Neural cell (in vitro differentiated cells): ENCODE data around the gene CYB5A. TPM values are rescaled to one million over a fixed set of nuclear protein-coding genes. Genes with fewer than 3 reads are reported as not detected.

Experiments
- H2AFZ ChIP-seq: fragments of 200-600, 300-800 bp; sonication (generic), shearing (Covaris generic); 2 replicates; pipeline ENCODE4 v1.6.0; 2014; ENCODE audit warnings: low read depth, mild to moderate bottlenecking, antibody characterized with exemption, low read length, moderate library complexity
- H3F3A ChIP-seq: fragments of 200-600 bp; shearing (Covaris generic); 2 replicates; pipeline ENCODE4 v1.6.1; 2016; ENCODE audit warnings: mild to moderate bottlenecking, moderate library complexity, mixed read lengths, antibody characterized with exemption, low read length; ENCODE audit not compliant: insufficient read depth, poor library complexity, severe bottlenecking
- H3K27ac ChIP-seq: fragments of 200-600, 300-800 bp; sonication (generic), shearing (Covaris generic); 2 replicates; pipeline ENCODE4 v1.5.1; 2014; ENCODE audit warnings: mild to moderate bottlenecking, low read length, moderate library complexity
- H3K27me3 ChIP-seq: fragments of 300-800, 200-600 bp; sonication (generic), shearing (Covaris generic); 2 replicates; pipeline ENCODE4 v1.6.0; 2014; ENCODE audit warnings: mild to moderate bottlenecking, low read depth, low read length, moderate library complexity; ENCODE audit not compliant: insufficient read depth
- H3K36me3 ChIP-seq: fragments of 300-800, 200-600 bp; sonication (generic), shearing (Covaris generic); 2 replicates; pipeline ENCODE4 v1.5.1; 2014; ENCODE audit warnings: mild to moderate bottlenecking, antibody characterized with exemption, low read length, moderate library complexity; ENCODE audit not compliant: insufficient read depth
- H3K4me2 ChIP-seq: fragments of 300-800, 200-600 bp; sonication (generic), shearing (Covaris generic); 2 replicates; pipeline ENCODE4 v1.6.0; 2014; ENCODE audit warnings: mild to moderate bottlenecking, low read length
- H3K4me3 ChIP-seq: fragments of 300-800, 200-600 bp; sonication (generic), shearing (Covaris generic); 2 replicates; pipeline ENCODE4 v1.5.1; 2014; ENCODE audit warnings: mild to moderate bottlenecking, low read length, moderate library complexity
- H3K79me2 ChIP-seq: fragments of 200-600 bp; shearing (Covaris generic); replicated peaks from 2 replicates; pipeline ENCODE4 v1.6.0; 2014; ENCODE audit warnings: mild to moderate bottlenecking, low read length, moderate library complexity; ENCODE audit not compliant: insufficient read depth
- H3K9ac ChIP-seq: fragments of 300-800, 200-600 bp; sonication (generic), shearing (Covaris generic); 2 replicates; pipeline ENCODE4 v1.6.1; 2016; ENCODE audit warnings: mild to moderate bottlenecking, low read length, mixed read lengths
- H3K9me2 ChIP-seq: fragments of 200-600 bp; shearing (Covaris generic); 2 replicates; pipeline ENCODE4 v1.6.1; 2016; ENCODE audit warnings: mild to moderate bottlenecking, low read length, mixed read lengths; ENCODE audit not compliant: insufficient read depth
- H3K9me3 ChIP-seq: fragments of 200-600, 300-800 bp; sonication (generic), shearing (Covaris generic); 2 replicates; pipeline ENCODE4 v1.6.1; 2016; ENCODE audit warnings: mild to moderate bottlenecking, mixed run types, low read length, moderate library complexity, mixed read lengths
- H4K20me1 ChIP-seq: fragments of 200-600 bp; shearing (Covaris generic); 2 replicates; pipeline ENCODE4 v1.6.1; 2016; ENCODE audit warnings: mild to moderate bottlenecking, mixed run types; ENCODE audit not compliant: insufficient read depth
- EP300 ChIP-seq: fragments of 450-650 bp; conservative IDR thresholded peaks from 2 replicates; pipeline ENCODE4 v1.6.1; 2014; ENCODE audit warnings: antibody characterized with exemption, mild to moderate bottlenecking, moderate library complexity; ENCODE audit not compliant: poor library complexity, severe bottlenecking
- EZH2 ChIP-seq: fragments of 200-600, 300-800 bp; shearing (Covaris generic), sonication (generic); IDR thresholded peaks from 2 replicates; pipeline ENCODE4 v1.6.1; 2014; ENCODE audit warnings: antibody characterized with exemption, low read length, borderline replicate concordance, mild to moderate bottlenecking; ENCODE audit not compliant: insufficient read depth, poor library complexity, severe bottlenecking
- MXI1 ChIP-seq: fragments of 450-650 bp; conservative IDR thresholded peaks from 2 replicates; pipeline ENCODE4 v1.6.1; 2014; ENCODE audit warnings: antibody characterized with exemption, mild to moderate bottlenecking; ENCODE audit not compliant: poor library complexity, severe bottlenecking
- POLR2AphosphoS5 ChIP-seq: IDR thresholded peaks from 2 replicates; pipeline ENCODE4 v1.6.1; 2012
- RAD21 ChIP-seq: fragments of 450-650 bp; conservative IDR thresholded peaks from 2 replicates; pipeline ENCODE4 v1.6.1; 2014; ENCODE audit warnings: antibody characterized with exemption, mild to moderate bottlenecking, moderate library complexity
- SMC3 ChIP-seq: fragments of 450-650 bp; conservative IDR thresholded peaks from 2 replicates; pipeline ENCODE4 v1.6.1; 2014; ENCODE audit warnings: antibody characterized with exemption, mild to moderate bottlenecking, moderate library complexity; ENCODE audit not compliant: poor library complexity
- TAF1 ChIP-seq: IDR thresholded peaks from 2 replicates; pipeline ENCODE4 v1.6.1; 2012; ENCODE audit warnings: low read depth
- polyA plus RNA-seq: library from polyadenylated mRNA; depleted of rRNA; stranded (reverse); fragments of >200 nt; gene quantifications from 2 replicates; pipeline ENCODE4 v1.2.3, GENCODE V29; 2014
- TF ChIP-seq, protein P1 (sequence below): fragments of 450-650 bp; IDR thresholded peaks from 2 replicates; pipeline ENCODE4 v1.5.1; 2014; ENCODE audit warnings: antibody characterized with exemption, mild to moderate bottlenecking, moderate library complexity; ENCODE audit not compliant: poor library complexity, severe bottlenecking
- TF ChIP-seq, protein P2 (sequence below): IDR thresholded peaks from 2 replicates; pipeline ENCODE4 v1.6.1; 2012; ENCODE audit warnings: borderline replicate concordance

The CYB5A gene
- polyA plus RNA-seq, 1 donor from 2014 or later: 35.4 TPM

DNA sequence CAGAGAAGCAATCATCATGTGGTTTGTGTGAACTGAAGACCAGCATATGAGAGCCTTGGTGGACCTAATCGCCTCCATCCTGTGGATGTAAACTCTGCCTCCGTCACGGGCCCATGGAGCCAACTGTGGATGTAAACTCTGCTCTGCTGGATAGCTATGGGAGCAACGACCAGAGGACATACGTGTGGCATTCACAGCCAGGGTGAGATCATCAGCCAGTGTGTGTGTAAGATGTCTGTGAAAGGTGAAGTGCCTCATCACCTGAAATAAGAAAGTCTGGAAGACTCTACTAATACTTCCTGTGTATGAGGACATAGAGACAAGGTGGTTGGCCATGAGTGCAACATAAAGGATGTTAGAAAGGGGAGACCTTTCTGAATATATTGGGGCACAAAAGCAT is 63.5 kb downstream of the CYB5A start:
- Histone ChIP-seq H3K36me3 (no peaks in the 10 kb centered on the region), H3K9ac (no peak overlapping the region), H3K79me2 (no peaks in the 10 kb centered on the region), H3K9me3 (no peaks in the 10 kb centered on the region), H3K27me3 (no peaks in the 10 kb centered on the region), H3K4me2 (no peak overlapping the region), H2AFZ (no peak overlapping the region), H3K27ac (no peak overlapping the region), H3F3A (no peaks in the 10 kb centered on the region), H3K4me3 (no peak overlapping the region), H3K9me2 (no peaks in the 10 kb centered on the region), H4K20me1 (no peaks in the 10 kb centered on the region)
- TF ChIP-seq MXI1 (no peak), EZH2 (no peak), EP300 (no peak), SMC3 (no peak), TAF1 (no peak)
- TF ChIP-seq, protein P1, sequence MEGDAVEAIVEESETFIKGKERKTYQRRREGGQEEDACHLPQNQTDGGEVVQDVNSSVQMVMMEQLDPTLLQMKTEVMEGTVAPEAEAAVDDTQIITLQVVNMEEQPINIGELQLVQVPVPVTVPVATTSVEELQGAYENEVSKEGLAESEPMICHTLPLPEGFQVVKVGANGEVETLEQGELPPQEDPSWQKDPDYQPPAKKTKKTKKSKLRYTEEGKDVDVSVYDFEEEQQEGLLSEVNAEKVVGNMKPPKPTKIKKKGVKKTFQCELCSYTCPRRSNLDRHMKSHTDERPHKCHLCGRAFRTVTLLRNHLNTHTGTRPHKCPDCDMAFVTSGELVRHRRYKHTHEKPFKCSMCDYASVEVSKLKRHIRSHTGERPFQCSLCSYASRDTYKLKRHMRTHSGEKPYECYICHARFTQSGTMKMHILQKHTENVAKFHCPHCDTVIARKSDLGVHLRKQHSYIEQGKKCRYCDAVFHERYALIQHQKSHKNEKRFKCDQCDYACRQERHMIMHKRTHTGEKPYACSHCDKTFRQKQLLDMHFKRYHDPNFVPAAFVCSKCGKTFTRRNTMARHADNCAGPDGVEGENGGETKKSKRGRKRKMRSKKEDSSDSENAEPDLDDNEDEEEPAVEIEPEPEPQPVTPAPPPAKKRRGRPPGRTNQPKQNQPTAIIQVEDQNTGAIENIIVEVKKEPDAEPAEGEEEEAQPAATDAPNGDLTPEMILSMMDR: no peak
- TF ChIP-seq, protein P2, sequence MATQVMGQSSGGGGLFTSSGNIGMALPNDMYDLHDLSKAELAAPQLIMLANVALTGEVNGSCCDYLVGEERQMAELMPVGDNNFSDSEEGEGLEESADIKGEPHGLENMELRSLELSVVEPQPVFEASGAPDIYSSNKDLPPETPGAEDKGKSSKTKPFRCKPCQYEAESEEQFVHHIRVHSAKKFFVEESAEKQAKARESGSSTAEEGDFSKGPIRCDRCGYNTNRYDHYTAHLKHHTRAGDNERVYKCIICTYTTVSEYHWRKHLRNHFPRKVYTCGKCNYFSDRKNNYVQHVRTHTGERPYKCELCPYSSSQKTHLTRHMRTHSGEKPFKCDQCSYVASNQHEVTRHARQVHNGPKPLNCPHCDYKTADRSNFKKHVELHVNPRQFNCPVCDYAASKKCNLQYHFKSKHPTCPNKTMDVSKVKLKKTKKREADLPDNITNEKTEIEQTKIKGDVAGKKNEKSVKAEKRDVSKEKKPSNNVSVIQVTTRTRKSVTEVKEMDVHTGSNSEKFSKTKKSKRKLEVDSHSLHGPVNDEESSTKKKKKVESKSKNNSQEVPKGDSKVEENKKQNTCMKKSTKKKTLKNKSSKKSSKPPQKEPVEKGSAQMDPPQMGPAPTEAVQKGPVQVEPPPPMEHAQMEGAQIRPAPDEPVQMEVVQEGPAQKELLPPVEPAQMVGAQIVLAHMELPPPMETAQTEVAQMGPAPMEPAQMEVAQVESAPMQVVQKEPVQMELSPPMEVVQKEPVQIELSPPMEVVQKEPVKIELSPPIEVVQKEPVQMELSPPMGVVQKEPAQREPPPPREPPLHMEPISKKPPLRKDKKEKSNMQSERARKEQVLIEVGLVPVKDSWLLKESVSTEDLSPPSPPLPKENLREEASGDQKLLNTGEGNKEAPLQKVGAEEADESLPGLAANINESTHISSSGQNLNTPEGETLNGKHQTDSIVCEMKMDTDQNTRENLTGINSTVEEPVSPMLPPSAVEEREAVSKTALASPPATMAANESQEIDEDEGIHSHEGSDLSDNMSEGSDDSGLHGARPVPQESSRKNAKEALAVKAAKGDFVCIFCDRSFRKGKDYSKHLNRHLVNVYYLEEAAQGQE: no peak

DNA sequence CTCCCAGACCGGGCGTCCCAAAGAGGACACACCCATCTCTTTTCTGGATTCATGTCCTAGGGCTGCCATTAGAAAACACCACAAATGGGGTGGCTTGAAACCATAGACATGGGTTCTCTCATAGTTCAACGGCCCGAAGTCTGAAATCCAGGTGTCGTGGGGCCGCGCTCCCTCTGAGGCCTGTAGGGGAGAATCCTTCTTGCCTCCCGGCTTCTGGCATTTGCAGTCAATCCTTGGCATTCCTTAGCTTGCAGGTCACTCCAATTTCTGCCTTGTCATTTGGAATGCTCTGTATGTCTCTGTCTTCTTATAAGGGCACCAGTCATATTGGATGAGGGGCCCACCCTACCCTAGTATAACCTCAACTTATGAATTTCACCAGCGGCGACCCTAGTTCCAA is 65.1 kb downstream of the CYB5A start:
- no peak overlapping the region for H3K27ac ChIP-seq
- H3K9me3 ChIP-seq: no peaks in the 10 kb centered on the region
- no peak overlapping the region for H3K4me3 ChIP-seq
- H3K9ac ChIP-seq: no peak overlapping the region
- no peaks in the 10 kb centered on the region for H3K79me2 ChIP-seq
- no peaks in the 10 kb centered on the region for H3F3A ChIP-seq
- H3K4me2 ChIP-seq: no peak overlapping the region
- TF ChIP-seq MXI1: no peak
- TF ChIP-seq, protein P1: no peak
- TF ChIP-seq POLR2AphosphoS5: no peak
- TF ChIP-seq EP300: no peak
- TF ChIP-seq RAD21: no peak
- TF ChIP-seq EZH2: no peak
- no peak for TF ChIP-seq SMC3
- TF ChIP-seq, protein P2: no peak
- TF ChIP-seq TAF1: no peak
- H3K9me2 ChIP-seq: no peaks in the 10 kb centered on the region
- H2AFZ ChIP-seq: no peak overlapping the region
- H4K20me1 ChIP-seq: no peaks in the 10 kb centered on the region
- H3K27me3 ChIP-seq: no peaks in the 10 kb centered on the region
- no peaks in the 10 kb centered on the region for H3K36me3 ChIP-seq
